SHP77 treated with DMSO at 0.1 percent for 48 hours (cell line): ENCODE data around the gene DECR2.
"Not testable (repeated sequence)": the region's sequence is repeated elsewhere in the genome, so short reads cannot be mapped to it uniquely, and the experiment has no call there.

ENCODE experiments used
- DNase-seq: peaks from one replicate; lab custom pipeline; 2025; lab: John Stamatoyannopoulos, UW

DECR2 gene

GRCh38 chr16:400061-400591 is 1.6 kb upstream of the DECR2 start:
- DNase-seq = no peak

- DNase-seq = no peak
Measured at GRCh38 chr16:404971-405486, 3.3 kb downstream of the DECR2 start.

DNA sequence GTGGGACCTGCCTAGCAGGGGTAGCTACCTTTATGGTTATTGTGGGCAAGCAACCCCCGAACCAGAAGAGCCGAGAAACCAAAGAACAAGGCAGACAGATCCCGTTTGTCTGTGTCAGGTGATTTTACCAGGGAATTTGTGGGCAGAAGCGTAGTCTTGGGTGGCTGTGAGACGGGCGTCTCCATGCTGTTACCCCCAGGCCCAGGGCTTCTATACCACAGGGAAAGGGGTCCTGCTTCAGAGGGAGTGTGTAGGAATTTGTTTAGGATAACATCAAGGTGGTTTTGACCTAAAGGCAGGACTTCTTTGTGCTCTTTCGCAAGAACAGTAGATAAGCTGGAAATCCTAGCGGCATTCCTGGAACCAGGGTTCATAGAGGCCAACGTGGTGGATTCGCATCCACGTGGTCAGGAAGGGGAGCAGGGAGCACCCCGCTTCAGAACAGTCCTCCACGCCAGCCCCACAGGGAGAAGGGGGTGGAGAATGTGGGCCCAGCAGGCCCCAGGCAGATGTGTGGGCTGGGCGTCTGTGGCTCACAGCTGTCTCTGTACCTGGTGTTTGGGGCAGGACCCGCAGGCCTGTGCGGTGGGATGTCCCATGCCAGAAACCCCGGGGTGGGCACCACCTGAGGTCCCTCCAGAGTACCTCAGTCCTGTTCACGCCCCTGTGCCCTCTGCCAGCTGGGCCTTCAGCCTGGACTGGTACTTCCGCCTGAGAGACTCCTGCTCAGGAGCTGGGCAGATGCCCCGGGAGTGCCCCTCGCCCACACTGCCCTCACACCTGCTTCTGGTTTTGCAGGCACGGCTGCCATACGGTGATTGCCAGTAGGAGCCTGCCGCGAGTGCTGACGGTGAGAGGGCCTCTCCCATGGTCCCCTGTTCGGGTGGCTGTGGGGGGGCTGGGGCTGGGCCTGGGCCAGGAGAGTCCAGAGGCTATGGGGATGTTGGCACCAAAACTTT is 4.1 kb downstream of the DECR2 start:
- DNase-seq = no peak

DNA sequence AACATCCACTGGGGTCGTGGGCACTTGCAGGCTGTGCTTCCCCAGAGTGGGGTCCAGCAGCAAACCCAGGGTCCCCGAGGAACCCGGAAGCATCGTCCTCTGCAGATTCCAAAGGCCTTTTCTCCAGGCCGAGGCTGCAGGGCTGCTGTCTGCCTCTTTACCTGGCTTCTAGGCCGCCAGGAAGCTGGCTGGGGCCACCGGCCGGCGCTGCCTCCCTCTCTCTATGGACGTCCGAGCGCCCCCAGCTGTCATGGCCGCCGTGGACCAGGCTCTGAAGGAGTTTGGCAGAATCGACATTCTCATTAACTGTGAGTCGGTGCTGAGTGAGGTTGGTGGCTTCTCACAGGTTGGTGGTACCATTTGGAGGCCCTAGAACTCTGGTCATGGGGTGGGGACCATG is 5.6 kb downstream of the DECR2 start:
- no peak for DNase-seq

DNA sequence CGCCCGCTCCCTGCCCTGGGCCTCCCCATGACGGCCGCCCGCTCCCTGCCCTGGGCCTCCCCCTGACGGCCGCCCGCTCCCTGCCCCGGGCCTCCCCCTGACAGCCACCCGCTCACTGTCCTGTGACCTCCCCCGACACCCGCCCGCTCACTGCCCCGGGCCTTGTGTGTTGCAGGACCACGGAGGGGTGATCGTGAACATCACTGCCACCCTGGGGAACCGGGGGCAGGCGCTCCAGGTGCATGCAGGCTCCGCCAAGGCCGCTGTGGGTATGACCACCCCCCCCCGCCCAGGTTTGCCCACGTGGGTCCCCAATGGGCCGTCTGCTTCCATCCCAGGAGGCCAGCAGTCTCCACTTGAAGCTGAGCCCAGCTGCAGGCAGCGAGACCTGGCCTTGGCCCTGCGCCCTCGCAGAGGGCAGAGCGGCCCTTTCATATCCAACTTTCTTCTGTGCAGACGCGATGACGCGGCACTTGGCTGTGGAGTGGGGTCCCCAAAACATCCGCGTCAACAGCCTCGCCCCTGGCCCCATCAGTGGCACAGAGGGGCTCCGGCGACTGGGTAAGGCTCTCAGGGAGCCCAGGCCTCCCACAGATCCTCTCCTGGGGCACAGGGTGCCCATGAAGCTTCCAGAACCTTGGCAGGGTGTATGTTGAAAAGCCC is 9.0 kb downstream of the DECR2 start:
- no peak for DNase-seq

GRCh38 chr16:411576-412265 is 10.0 kb downstream of the DECR2 start:
- no peak for DNase-seq

DNA sequence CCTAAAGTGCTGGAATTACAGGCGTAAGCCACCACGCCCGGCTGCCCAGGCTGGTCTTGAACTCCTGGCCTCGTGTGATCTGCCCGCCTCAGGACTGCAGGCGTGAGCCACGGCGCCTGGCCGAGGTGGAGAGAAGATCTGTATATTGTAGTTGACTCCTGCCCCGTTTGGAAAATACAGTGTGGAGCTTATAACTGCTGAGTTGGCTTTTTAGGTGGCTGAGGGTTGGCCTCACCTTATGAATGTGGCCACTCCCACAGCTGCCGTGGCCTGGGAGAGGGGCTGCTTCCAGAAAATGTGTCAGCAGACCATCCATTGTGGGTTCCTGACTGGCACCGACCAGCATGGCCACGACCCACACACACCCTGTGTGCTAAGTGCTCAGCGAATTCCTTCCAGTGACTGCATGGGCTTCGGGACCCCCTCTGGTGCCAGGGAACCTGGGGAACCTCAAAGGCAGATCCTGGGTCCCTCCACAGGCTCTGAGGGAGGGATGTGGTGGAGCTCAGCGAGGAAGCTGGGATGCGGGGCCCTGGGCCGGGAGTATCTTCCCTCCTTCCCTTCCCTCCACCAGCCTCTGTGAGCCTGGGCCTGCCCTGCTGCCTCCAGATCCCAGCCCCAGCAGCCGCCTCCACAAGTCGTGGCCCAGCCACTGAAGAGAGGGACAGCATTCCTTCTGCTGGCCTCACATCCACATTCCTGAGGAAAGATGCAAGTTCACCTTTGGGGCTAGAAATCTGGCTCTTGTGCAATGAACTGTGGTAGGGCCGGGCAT is 12.9 kb downstream of the DECR2 start:
- DNase-seq = no peak

- not testable (repeated sequence) for DNase-seq
Measured at GRCh38 chr16:415170-415498, 13.4 kb downstream of the DECR2 start.

GRCh38 chr16:422179-422578 is 20.5 kb downstream of the DECR2 start:
- not testable (repeated sequence) for DNase-seq

DNA sequence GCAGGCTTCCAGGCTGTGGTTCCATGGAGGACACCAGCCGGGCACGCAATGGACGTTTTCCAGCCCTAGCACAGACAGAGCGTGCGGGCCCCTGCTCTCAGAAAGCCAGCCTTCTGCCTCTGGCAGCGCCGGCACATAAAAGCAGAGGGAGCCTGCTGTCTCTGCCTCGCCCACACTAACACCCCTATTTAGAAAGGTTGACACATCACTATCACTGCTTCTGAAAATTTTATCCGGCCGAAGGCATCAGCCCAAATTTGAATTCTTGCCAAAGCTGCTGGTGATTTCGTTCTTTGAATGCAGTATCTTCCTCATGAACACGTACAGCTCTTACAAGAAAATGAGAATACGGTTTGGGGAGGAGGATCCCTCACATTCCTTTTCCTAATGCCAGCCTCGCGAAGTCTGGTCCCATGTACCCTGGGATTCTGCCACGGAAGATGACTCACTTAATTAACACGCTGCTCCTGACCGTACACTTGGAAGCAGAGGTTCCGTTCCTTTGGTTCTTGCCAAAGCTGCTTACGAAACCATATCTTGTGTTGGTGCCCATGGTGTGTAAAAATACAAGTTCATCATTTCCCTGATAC is 22.4 kb downstream of the DECR2 start:
- no peak for DNase-seq

- no peak for DNase-seq
Measured at GRCh38 chr16:424623-425081, 23.0 kb downstream of the DECR2 start.

DNA sequence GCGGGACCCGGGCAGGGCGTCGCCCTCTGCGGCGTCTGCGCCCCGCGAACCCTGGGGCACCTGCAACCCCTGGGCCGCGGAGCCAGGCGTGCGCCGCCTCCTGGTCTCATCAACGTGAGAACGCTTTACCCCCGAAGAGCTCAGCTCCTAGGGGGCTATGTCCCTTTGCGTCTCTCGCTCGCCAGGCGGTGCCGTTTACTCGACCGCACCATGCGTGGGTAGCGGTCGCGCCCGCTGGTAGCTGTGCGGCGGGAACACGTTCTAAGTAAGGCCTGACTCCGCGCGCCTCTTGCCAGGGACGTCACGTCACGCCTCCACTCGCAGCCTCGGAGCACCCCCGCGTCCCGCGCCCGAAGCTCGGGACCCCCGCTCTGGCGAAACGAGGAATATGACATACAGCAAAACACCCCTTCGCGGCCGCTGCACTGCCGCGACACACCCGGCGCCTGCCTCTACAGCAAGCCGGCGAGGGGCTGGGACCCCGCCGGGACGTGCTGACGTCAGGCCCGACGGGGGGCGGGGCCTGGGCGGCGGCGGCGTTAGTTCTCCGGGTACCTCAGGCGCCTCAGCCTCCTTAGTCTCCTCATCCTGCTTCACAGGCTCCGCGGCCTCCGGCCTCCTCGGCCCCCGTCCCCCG is 23.5 kb downstream of the DECR2 start, which contains the start of gene RAB11FIP3:
Gene RAB11FIP3 (plus strand): TSS at position 568 of the 637 bp plus-strand sequence. CDS start 358 bp downstream, outside the sequence.
- peak; percentile 61 for DNase-seq

DNA sequence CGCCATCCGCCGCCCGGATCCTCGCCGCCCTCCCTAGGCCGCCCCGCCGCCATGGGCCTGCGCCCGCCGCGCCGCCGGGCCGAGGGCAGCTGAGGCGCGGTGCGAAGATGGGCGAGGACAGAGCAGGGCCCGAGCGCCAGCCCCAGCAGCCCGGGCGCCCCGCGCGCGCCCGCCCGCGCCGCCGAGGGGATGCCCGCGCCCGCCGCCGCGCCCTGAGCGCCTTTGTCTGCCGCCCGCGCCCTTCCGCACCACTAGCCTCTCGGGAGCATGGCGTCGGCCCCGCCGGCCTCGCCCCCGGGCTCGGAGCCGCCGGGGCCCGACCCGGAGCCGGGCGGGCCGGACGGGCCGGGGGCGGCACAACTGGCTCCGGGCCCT is 24.0 kb downstream of the DECR2 start:
- DNase-seq = no peak

GRCh38 chr16:426115-426905 is 24.6 kb downstream of the DECR2 start:
- DNase-seq = no peak

- no peak for DNase-seq
Measured at GRCh38 chr16:426906-427249, 25.2 kb downstream of the DECR2 start.

- no peak for DNase-seq
Measured at GRCh38 chr16:427250-427649, 25.6 kb downstream of the DECR2 start.

DNA sequence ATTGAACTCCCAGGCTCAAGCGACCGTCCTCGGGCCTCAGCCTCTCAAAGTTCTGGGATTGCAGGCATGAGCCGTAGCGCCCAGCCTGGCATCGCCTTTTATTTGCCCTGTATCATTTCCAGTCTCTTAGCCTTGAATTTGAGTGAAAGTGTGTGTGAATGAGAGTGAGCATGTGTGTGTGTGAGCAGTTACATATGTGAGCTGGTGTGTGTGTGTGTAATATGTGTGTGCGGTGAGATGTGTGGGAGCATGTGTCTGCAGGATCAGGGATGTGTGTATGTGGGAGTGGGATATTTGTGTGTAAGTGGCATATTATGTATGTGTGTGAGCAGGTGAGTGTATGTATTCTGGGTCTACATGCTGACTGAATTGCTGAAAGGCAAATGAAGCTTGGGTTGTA is 29.2 kb downstream of the DECR2 start:
- DNase-seq = no peak

DNA sequence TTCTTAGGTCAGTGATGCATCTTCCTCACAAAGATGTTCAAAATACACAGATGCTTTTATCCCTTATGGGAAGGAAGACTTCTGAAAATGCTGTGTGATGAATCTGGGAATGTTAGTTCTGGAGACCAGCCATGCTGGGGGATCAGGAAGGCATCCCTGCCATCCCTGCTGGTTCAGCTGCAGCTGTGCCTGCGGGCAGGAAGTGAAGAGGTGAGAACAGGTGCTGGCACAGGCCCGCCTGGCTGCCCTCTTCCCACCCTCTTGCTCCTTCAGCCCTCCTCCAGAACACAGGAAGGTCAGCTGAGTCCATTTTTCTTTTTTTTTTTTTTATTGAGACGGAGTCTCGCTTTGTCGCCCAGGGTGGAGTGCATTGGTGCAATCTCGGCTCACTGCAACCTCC is 38.9 kb downstream of the DECR2 start:
- no peak for DNase-seq

- DNase-seq = no peak
Measured at GRCh38 chr16:441447-441846, 39.8 kb downstream of the DECR2 start.

DNA sequence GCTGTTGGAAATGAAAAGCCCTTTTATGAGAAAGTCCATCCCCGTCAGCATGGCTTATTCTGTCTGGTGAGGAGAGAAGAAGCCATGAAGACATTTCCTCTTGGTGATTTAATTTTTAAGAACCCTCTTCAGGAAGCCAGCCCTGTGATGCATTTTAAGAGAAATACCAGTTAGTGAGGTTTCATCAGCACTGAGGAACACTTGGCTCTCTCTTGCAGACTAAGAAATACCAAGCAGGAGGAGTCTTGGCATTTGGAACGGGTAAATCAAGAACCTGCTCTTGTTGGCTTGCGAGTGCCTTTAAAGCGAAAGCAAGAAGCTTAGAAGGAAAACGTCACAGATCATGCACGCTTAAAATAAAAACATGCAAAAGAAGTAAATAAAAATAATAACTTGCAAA is 41.3 kb downstream of the DECR2 start:
- DNase-seq = no peak
